HCT116 (cell line): ENCODE measurements around the gene SORCS2.

Source experiments
- CBX3 ChIP-seq: IDR thresholded peaks from 2 replicates; pipeline ENCODE4 v1.6.1; 2012; ENCODE audit warnings: low read depth
- EGR1 ChIP-seq: IDR thresholded peaks from 2 replicates; pipeline ENCODE4 v1.6.1; 2012; ENCODE audit warnings: low read depth
- EZH2 ChIP-seq: fragments of 200-600 bp; sonication (generic); IDR thresholded peaks from 2 replicates; pipeline ENCODE4 v1.6.1; 2017; ENCODE audit warnings: antibody characterized with exemption, mixed run types
- POLR2AphosphoS5 ChIP-seq: IDR thresholded peaks from 2 replicates; pipeline ENCODE4 v1.6.1; 2011; ENCODE audit warnings: mild to moderate bottlenecking, low read depth, low read length, moderate library complexity
- RAD21 ChIP-seq: IDR thresholded peaks from 2 replicates; pipeline ENCODE4 v1.6.1; 2012; ENCODE audit warnings: low read depth, mild to moderate bottlenecking
- YY1 ChIP-seq: IDR thresholded peaks from 2 replicates; pipeline ENCODE4 v1.6.1; 2011; ENCODE audit warnings: low read length, low read depth, moderate library complexity, mild to moderate bottlenecking; ENCODE audit not compliant: insufficient replicate concordance; ENCODE audit errors: extremely low read depth
- TF ChIP-seq, protein P1 (sequence below), 3 experiments: fragments of 200-600 bp in 1 of 3; sonication (generic) in 1 of 3; IDR thresholded peaks in 2 of 3; conservative IDR thresholded peaks in 1 of 3; 2 replicates each; pipeline ENCODE4 v1.5.1; 2012 to 2017; ENCODE audit warnings: low read depth in 2 of 3, low read length in 2 of 3, antibody characterized with exemption in 1 of 3, borderline replicate concordance in 1 of 3, control low read depth in 1 of 3, mild to moderate bottlenecking in 1 of 3, mixed read lengths in 1 of 3, mixed run types in 1 of 3, moderate library complexity in 1 of 3; ENCODE audit not compliant: insufficient read depth in 1 of 3

GRCh38 chr4:7512946-7513345 lies 320.6 kb downstream of the SORCS2 start:
- no peak for TF ChIP-seq CBX3
- no peak for TF ChIP-seq POLR2AphosphoS5
- TF ChIP-seq, protein P1, sequence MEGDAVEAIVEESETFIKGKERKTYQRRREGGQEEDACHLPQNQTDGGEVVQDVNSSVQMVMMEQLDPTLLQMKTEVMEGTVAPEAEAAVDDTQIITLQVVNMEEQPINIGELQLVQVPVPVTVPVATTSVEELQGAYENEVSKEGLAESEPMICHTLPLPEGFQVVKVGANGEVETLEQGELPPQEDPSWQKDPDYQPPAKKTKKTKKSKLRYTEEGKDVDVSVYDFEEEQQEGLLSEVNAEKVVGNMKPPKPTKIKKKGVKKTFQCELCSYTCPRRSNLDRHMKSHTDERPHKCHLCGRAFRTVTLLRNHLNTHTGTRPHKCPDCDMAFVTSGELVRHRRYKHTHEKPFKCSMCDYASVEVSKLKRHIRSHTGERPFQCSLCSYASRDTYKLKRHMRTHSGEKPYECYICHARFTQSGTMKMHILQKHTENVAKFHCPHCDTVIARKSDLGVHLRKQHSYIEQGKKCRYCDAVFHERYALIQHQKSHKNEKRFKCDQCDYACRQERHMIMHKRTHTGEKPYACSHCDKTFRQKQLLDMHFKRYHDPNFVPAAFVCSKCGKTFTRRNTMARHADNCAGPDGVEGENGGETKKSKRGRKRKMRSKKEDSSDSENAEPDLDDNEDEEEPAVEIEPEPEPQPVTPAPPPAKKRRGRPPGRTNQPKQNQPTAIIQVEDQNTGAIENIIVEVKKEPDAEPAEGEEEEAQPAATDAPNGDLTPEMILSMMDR (IDR thresholded peaks at IDR 0.05 in 2 of 3, conservative IDR thresholded peaks at IDR 0.05 in 1 of 3; ENCODE audit: borderline replicate concordance in 1 of 3, insufficient read depth in 1 of 3, low read depth in 2 of 3, low read length in 2 of 3), result no peak
- TF ChIP-seq YY1, result no peak
- TF ChIP-seq RAD21, result no peak
- TF ChIP-seq EGR1, result no peak
- no peak for TF ChIP-seq EZH2
